Keratinocyte (primary cell): ENCODE results near the gene INPP5A.

Experiments
- EZH2 ChIP-seq: IDR thresholded peaks from one replicate; pipeline ENCODE4 v1.6.1; 2012; ENCODE audit warnings: inconsistent platforms, mild to moderate bottlenecking, low read length, moderate library complexity
- TF ChIP-seq, protein P1 (sequence below), 3 experiments: IDR thresholded peaks in 1 of 3; conservative IDR thresholded peaks in 1 of 3; optimal IDR thresholded peaks in 1 of 3; 2 replicates in 2 of 3; 3 replicates in 1 of 3; pipeline versions ENCODE3 to v1.5.1; 2011; ENCODE audit warnings: low read length in 3 of 3, mild to moderate bottlenecking in 3 of 3, moderate library complexity in 2 of 3, control low read depth in 1 of 3, inconsistent platforms in 1 of 3; ENCODE audit not compliant: insufficient read depth in 2 of 3; ENCODE audit errors: extremely low read depth in 1 of 3

DNA sequence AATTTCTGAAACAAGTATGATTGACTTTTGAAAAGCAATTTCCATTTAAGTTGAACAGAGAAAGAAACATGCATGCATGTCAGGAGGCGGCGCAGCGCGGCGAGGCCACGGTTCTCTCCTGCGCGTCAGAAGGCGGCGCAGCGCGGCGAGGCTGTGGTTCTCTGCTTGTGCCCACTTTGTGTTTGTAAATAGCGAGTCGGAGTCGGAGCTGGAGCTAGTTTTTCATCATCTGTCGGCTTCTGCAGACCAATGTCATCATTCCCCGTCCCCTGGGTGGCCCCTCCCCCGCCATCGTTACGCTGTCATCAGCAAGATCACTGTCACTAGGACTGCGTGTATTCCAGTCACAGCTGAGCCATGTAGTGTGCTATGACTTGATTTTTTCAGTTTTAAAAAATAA is 49.2 kb downstream of the INPP5A start:
- TF ChIP-seq, protein P1, sequence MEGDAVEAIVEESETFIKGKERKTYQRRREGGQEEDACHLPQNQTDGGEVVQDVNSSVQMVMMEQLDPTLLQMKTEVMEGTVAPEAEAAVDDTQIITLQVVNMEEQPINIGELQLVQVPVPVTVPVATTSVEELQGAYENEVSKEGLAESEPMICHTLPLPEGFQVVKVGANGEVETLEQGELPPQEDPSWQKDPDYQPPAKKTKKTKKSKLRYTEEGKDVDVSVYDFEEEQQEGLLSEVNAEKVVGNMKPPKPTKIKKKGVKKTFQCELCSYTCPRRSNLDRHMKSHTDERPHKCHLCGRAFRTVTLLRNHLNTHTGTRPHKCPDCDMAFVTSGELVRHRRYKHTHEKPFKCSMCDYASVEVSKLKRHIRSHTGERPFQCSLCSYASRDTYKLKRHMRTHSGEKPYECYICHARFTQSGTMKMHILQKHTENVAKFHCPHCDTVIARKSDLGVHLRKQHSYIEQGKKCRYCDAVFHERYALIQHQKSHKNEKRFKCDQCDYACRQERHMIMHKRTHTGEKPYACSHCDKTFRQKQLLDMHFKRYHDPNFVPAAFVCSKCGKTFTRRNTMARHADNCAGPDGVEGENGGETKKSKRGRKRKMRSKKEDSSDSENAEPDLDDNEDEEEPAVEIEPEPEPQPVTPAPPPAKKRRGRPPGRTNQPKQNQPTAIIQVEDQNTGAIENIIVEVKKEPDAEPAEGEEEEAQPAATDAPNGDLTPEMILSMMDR (optimal IDR thresholded peaks at IDR 0.05 in 1 of 3, IDR thresholded peaks at IDR 0.05 in 1 of 3, conservative IDR thresholded peaks at IDR 0.05 in 1 of 3; ENCODE audit: extremely low read depth in 1 of 3, insufficient read depth in 2 of 3, low read length in 3 of 3), result no peak
- no peak for TF ChIP-seq EZH2
